ENCODE measurements around the gene JDP2.

JDP2 gene

GRCh38 chr14:75497701-75498100 lies 69.9 kb downstream of the JDP2 start:
- no peak for TF ChIP-seq Cebpa-rat (IDR thresholded peaks at IDR 0.05)
- Histone ChIP-seq H4K20me1 (no peaks in the 10 kb centered on the region), H3K4me1 (peaks cover 42% of the 10 kb centered on the region), H3K27me3 (no peaks in the 10 kb centered on the region), H3K9me3 (no peaks in the 10 kb centered on the region), H3K4me3 (no peak overlapping the region), H3K4me2 (peak overlapping the region; percentile 49), H3K9ac (no peak overlapping the region), H3K36me3 (no peaks in the 10 kb centered on the region), H3K27ac (no peak overlapping the region)

DNA sequence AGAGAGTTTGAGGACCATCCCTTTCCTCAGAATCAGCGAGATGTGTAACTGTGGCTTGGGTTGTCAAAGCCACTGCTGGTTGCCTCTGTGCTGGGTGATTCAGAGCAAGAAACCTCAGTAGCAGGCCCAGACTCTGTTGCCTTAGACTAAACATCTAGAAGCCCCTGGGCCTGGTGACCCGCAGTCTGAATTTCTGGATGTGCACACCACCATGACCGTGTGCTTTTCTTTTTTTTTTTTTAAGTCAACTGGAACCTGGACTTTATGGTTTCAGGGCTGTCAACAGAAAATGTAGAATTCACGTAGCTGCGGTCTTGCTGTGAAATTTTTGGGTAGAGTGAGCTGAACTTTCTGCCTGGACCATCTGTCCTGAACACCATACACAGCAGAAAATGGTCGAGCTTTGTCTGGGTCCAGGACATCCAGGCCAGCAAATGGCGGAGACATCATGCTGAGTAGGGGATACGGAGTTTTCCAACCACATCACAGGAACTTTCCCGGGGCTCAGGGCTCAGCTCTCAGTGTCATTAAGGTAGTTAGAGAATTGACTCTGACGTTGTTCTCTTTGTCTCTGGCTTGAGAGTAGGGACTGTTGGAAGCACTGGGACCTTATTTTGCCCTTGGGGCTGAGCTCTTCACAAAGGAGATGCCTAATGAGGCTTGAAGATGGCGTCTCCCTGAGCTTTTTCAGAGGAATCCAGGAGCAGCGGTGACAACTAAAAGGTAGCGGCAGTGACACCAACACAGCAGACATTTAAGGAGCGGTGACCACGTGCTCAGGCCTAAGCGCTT lies 71.5 kb downstream of the JDP2 start:
- H3K27me3 ChIP-seq = no peaks in the 10 kb centered on the region
- H4K20me1 ChIP-seq = no peaks in the 10 kb centered on the region
- H3K27ac ChIP-seq = no peak overlapping the region
- no peak overlapping the region for H3K9ac ChIP-seq
- TF ChIP-seq Cebpa-rat (IDR thresholded peaks at IDR 0.05) = no peak
- no peaks in the 10 kb centered on the region for H3K9me3 ChIP-seq
- H3K4me1 ChIP-seq = peaks cover 42% of the 10 kb centered on the region
- peak overlapping the region; percentile 65 for H3K4me2 ChIP-seq
- H3K36me3 ChIP-seq = no peaks in the 10 kb centered on the region
- H3K4me3 ChIP-seq = no peak overlapping the region

GRCh38 chr14:75501080-75501479 lies 73.3 kb downstream of the JDP2 start:
- no peaks in the 10 kb centered on the region for H4K20me1 ChIP-seq
- no peaks in the 10 kb centered on the region for H3K9me3 ChIP-seq
- no peak for TF ChIP-seq Cebpa-rat (IDR thresholded peaks at IDR 0.05)
- H3K4me2 ChIP-seq = no peak overlapping the region
- H3K36me3 ChIP-seq = no peaks in the 10 kb centered on the region
- no peaks in the 10 kb centered on the region for H3K27me3 ChIP-seq
- H3K9ac ChIP-seq = no peak overlapping the region
- no peak overlapping the region for H3K4me3 ChIP-seq
- peaks cover 39% of the 10 kb centered on the region for H3K4me1 ChIP-seq
- H3K27ac ChIP-seq = no peak overlapping the region

- H3K27ac ChIP-seq = no peak overlapping the region
- no peak overlapping the region for H3K4me3 ChIP-seq
- no peak overlapping the region for H3K4me2 ChIP-seq
- no peaks in the 10 kb centered on the region for H3K36me3 ChIP-seq
- H3K9ac ChIP-seq = no peak overlapping the region
- no peaks in the 10 kb centered on the region for H4K20me1 ChIP-seq
- H3K9me3 ChIP-seq = peaks cover 9% of the 10 kb centered on the region
- no peaks in the 10 kb centered on the region for H3K27me3 ChIP-seq
- TF ChIP-seq Cebpa-rat (IDR thresholded peaks at IDR 0.05) = no peak
- peaks cover 6% of the 10 kb centered on the region for H3K4me1 ChIP-seq
These were observed 76.6 kb downstream of the JDP2 start for GRCh38 chr14:75504411-75504810.

DNA sequence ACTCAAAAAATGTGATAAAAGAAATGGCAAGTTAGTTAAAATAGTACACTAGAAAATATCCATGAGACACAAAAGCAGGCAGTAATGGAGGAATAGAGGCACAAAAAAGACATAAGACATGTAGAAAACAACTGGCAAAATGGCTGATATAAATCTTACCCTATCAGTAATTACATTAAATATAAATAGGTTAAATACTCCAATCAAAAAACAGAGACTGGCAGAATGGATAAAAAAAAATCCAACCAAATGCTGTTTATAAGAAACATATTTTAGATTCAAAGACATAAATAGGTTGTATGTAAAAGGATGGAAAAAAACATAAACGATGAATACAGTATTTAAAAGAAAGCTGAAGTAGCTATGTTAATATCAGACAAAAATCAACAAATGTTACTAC lies 79.1 kb downstream of the JDP2 start:
- Histone ChIP-seq H3K4me3 (no peak overlapping the region), H3K27ac (no peak overlapping the region), H3K36me3 (no peaks in the 10 kb centered on the region), H3K27me3 (no peaks in the 10 kb centered on the region), H4K20me1 (no peaks in the 10 kb centered on the region), H3K4me2 (no peak overlapping the region), H3K9ac (no peak overlapping the region), H3K9me3 (peaks cover 22% of the 10 kb centered on the region), H3K4me1 (no peaks in the 10 kb centered on the region)
- TF ChIP-seq Cebpa-rat (IDR thresholded peaks at IDR 0.05) = no peak

- Histone ChIP-seq H3K9me3 (peaks cover 23% of the 10 kb centered on the region), H3K4me1 (peaks cover 19% of the 10 kb centered on the region), H3K27me3 (no peaks in the 10 kb centered on the region), H3K4me3 (no peak overlapping the region), H3K36me3 (no peaks in the 10 kb centered on the region), H3K4me2 (no peak overlapping the region), H4K20me1 (no peaks in the 10 kb centered on the region), H3K27ac (no peak overlapping the region), H3K9ac (no peak overlapping the region)
- TF ChIP-seq Cebpa-rat (IDR thresholded peaks at IDR 0.05) = no peak
These were observed 82.7 kb downstream of the JDP2 start for GRCh38 chr14:75510547-75510946.

DNA sequence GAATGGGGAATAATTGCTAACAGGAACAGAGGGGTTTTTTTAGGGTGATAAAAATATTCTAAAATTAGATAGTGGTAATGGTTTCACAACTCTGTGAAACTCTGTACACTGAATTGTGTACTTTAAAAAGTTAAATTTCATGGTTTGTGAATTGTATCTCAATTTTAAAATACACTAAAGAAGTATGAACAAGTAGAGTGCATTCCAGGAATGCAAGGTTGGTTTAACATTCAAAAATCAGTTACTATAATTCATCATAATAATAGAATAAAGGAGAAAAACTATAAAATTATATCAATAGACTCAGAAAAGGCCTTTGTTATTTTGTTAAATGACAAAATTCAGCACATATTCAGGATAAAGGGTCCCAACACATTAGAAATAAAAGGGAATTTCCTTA lies 83.4 kb downstream of the JDP2 start:
- Histone ChIP-seq H3K27me3 (no peaks in the 10 kb centered on the region), H4K20me1 (no peaks in the 10 kb centered on the region), H3K4me3 (no peak overlapping the region), H3K9me3 (peaks cover 23% of the 10 kb centered on the region), H3K9ac (no peak overlapping the region), H3K4me1 (peaks cover 25% of the 10 kb centered on the region), H3K36me3 (no peaks in the 10 kb centered on the region), H3K27ac (no peak overlapping the region), H3K4me2 (no peak overlapping the region)
- no peak for TF ChIP-seq Cebpa-rat (IDR thresholded peaks at IDR 0.05)

DNA sequence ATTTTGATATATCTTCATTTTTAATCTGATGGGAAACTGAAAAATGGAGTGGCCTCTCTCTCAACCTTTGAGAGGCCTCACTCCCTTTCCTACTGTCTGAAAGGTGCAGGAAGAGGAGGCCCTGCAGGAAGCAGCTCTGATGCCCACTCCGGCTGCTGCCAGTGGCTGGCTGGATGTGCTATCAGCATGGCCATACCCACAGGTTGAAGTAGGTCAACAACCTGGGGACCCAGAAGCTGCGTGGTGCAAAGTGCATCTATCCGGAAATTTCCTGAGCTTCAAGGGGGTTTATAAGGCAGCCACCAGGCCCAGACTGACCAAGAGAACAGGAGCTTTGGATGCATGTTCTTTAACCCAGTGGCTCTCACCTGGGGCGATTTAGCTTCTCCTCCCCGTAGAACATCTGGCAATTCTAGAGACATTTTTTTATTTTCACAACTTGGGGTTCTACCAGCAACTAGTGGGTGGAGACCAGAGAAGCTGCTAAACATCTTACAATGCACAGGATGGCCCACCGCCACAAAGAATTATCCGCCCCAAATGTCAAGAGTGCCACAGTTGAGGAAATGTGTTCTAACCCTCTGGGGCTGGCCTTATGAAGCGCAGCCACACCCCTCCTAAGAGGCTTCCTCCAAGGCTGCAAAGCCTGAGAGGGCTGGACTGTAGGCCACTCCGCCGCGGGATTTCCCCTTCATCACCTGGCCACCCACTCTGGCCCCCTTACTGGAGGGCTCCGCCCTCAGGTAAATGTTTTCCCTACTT lies 86.3 kb downstream of the JDP2 start:
- Histone ChIP-seq H3K4me1 (peaks cover 40% of the 10 kb centered on the region), H3K4me3 (no peak overlapping the region), H3K36me3 (no peaks in the 10 kb centered on the region), H3K27ac (no peak overlapping the region), H4K20me1 (no peaks in the 10 kb centered on the region), H3K9ac (no peak overlapping the region), H3K9me3 (peaks cover 14% of the 10 kb centered on the region), H3K27me3 (no peaks in the 10 kb centered on the region), H3K4me2 (peak overlapping the region; percentile 97)
- TF ChIP-seq Cebpa-rat (IDR thresholded peaks at IDR 0.05) = no peak

DNA sequence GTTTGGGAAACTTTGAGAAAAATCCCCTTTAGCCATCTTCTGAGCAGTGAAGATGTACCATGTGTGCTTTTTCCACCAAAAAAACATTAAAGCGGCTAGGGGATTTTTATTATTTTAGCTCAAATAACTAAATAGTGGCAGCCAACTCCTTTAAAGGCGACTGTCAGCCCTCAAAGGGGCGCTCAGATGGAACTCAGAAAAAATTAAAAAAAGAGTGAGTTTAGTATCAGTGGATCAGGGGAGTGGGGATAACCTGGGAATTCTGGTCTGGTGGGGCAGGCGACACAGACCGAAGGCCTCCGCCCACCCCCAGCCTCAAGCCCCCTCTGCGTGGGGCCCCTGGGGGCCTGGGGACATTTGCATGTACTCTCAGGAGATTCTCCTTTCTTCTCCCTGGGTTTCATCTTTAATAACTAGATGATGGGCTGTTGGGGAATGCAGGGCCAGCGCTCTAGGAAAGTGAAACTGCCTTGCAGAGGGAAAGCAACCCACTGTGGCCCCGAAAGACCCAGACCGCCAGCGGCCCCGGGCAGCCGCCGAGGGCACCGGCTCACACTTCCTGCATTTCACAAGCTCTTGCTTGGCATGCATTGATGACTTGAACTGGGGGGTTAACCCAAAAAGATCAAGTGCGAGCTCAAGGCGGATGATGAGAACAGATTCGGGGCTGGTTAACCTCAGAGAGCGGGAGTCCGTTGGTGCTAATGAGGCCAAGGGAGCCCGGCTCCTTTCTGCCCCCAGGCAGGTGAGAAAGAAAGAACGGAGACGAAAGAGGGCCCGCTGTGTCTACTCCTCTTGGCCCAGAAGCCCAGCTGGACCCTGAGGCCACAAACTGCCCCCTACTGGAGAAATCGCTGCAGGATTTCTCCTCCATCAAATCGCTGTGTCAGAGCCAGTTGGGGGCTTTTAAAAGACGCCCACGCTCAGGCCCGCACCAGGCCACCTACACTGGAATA lies 87.1 kb downstream of the JDP2 start:
- Histone ChIP-seq H3K4me1 (peaks cover 40% of the 10 kb centered on the region), H3K4me2 (peak overlapping the region; percentile 97), H3K9ac (peak overlapping the region; percentile 52; the same call in 1 of the 2 replicates), H3K36me3 (no peaks in the 10 kb centered on the region), H3K27me3 (no peaks in the 10 kb centered on the region), H4K20me1 (no peaks in the 10 kb centered on the region), H3K27ac (peak overlapping the region; percentile 66), H3K4me3 (peak overlapping the region; percentile 62), H3K9me3 (peaks cover 14% of the 10 kb centered on the region)
- TF ChIP-seq Cebpa-rat (IDR thresholded peaks at IDR 0.05) = peak; percentile 75; the same call in 1 of the 2 replicates
